GM18951 (cell line): ENCODE results near the gene TTC3.

Source experiments
- POLR2A ChIP-seq: IDR thresholded peaks from 4 replicates; pipeline ENCODE4 v1.6.1; 2011; ENCODE audit warnings: mild to moderate bottlenecking; ENCODE audit not compliant: insufficient read length, insufficient read depth; ENCODE audit errors: extremely low read depth
- in situ Hi-C: fragments of 300-500 bp; cut with MboI; formaldehyde crosslinking; loops from one replicate; pipeline ENCODE4 v1.12.0; 2022; ENCODE audit warnings: low sequenced_read_pairs, mixed read lengths, inconsistent platforms; ENCODE audit not compliant: unreplicated experiment

The TTC3 gene

DNA sequence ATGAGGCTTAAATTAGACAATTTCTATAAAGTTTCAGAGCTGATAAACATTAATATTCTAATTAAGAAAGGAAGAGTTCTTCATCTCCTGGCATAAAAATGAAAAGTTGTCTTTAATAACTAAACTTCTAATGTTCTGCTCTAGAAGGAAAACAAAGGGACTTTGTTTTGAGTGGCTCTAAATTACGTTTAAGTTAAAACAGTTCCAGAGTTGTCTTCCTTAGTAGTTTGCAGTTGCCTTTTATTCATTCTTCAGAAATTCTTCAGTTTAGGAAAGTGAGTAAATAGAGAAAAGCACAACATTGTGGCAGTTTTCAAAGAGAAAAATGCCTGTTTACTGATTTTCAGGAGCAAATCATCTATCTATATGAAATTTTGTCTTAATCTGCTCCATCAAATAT lies 86.9 kb downstream of the TTC3 start:
- TF ChIP-seq POLR2A, result no peak
- in situ Hi-C loops, result no loop called here

DNA sequence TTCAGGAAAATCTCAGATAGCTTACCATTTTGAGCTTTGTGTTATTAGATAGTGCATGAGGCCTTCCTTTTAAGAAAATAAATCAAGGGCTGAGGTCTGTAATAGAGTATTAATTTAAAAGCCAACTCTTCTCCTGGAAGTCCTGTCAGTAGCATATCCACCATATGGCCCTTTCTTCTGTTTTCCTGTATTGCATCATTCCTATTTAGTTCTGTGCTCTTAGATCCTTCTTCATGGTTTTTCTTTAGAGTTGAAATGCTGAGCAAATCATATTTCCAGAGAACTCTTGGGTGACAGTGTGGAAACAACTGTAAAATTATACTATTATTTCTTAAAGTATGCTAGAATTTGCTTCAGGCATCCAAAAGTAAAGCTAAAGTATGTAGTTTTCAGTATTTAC lies 91.7 kb downstream of the TTC3 start:
- in situ Hi-C loops, result no loop called here

DNA sequence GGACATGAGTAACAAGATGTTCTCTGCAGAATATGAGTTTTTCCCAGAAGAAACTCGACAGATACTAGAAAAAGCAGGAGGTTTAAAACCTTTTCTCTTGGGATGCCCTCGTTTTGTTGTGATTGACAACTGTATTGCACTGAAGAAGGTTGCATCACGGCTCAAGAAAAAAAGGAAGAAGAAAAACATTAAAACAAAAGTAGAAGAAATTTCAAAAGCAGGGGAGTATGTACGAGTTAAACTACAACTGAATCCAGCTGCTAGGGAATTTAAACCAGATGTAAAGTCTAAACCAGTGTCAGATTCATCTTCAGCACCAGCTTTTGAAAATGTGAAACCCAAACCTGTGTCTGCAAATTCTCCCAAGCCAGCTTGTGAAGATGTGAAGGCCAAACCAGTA lies 92.5 kb downstream of the TTC3 start:
- in situ Hi-C loops, result no loop called here
- no peak for TF ChIP-seq POLR2A

More for the DNA sequence above, 91.7 kb downstream of the TTC3 start:
- no peak for TF ChIP-seq POLR2A

DNA sequence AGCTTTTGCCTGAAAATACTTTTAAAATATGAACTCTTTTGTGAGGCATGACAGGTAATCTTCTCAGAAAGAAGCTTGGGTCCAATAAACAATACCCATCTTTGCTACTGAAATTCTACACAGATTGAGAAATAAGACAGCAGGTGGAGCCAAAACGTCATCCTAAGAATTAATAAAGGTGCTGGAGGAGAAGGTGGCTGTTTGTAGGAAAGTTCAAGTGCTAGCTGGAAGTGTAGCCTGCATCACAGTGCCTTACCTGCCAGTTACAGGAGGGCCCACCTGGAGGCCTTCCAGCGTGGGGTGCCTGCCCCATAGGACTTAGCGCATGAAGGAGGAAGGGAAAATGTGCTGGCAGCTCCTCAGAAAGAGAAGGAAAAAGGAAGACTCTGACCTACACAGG lies 93.7 kb downstream of the TTC3 start:
- in situ Hi-C loops, result no loop called here
- no peak for TF ChIP-seq POLR2A

DNA sequence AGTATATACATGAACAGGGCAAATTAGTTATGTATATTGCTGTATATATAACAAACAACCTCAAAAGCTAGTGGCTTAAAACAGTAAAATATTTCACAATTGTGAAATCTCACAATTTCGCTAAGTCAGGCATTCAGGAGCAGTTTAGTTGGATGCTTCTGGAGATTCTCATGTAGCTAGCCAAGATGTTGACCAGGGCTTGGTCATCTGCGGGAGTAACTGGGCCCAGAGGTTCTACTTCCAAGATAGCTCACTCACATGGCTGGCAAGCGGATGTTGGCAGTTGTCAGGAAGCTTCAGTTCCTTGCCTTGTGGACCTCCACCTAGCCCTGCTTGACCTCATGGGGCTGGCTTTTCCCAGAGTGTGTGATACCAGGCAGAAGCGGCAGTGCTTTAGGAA lies 95.6 kb downstream of the TTC3 start:
- TF ChIP-seq POLR2A, result no peak
- in situ Hi-C loops, result no loop called here

DNA sequence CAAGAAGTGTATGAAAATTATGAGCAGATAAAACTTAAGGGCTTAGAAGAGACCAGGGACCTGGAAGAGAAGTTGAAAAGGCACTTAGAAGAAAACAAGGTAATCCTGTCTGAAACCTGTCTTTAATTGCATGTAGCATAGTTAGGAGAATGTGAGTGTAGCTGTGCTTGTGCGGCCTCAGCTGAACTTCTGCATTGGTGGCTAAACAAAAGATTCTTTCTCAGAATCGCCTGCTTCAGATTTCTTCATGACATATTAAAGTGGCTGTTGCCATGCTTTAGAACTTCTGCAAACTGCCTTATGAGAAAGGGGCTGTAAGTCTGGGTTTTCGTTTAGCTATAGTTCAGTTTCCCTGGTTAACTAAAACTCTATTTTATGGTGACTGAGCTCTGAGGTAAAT lies 99.6 kb downstream of the TTC3 start:
- no peak for TF ChIP-seq POLR2A
- in situ Hi-C loops, result no loop called here

DNA sequence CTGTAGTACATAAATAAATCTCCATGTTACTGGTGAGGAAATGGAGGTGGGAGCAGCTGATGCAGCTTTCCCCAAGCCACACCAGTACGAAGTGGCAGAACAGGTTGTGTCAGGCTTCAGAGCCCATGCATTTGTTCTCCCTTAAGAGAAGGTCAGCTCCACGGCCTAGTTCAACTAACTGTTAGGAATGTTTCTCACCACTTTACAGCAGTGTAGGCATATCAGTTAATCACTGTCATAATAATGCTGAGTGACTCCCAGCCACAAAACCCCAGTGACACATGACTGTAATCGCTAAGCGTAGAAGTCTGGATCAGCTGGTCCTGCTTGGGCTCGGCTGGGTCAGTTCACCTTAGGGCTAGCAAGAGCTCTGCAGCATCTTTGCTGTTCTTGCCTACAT lies 103.7 kb downstream of the TTC3 start:
- in situ Hi-C loops, result no loop called here
- no peak for TF ChIP-seq POLR2A

DNA sequence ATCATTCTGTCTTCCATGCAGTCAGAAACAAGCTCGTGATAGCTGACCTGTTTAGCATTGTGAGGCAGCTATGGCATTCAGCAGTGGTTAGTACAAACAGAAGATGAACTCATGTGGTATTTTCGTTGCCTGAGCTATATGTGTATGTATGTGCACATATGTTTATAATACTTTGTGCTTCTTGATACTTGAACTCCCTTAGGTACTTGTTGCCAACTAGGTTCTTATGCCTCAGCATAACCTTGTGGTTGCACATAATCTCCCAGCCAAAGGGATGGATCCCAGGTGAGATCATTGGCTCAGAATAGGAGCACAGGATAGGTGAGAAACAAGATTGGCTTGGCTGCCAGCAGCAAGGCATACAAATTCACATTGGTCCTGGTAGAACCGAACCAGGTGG lies 108.0 kb downstream of the TTC3 start:
- TF ChIP-seq POLR2A, result no peak
- in situ Hi-C loops, result no loop called here

DNA sequence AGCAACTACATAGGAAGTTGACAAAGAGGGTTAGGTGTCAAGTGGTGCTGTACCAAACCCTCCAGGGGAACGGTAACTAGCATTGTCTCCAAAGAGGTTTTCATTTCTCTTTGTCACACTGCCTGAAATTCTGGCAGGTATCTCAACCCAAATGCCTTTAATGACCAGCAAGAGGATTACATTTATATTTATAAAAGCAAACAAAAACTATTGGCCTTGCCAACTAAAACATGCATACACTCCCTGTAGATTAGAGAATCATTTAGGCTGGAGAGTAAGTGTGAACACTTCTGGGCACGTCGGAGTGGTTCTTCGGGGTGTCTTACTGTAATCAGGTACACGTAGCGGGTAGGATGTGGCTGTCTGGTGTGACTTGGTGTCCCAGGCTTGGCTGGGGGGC lies 109.2 kb downstream of the TTC3 start:
- in situ Hi-C loops, result no loop called here
- no peak for TF ChIP-seq POLR2A

DNA sequence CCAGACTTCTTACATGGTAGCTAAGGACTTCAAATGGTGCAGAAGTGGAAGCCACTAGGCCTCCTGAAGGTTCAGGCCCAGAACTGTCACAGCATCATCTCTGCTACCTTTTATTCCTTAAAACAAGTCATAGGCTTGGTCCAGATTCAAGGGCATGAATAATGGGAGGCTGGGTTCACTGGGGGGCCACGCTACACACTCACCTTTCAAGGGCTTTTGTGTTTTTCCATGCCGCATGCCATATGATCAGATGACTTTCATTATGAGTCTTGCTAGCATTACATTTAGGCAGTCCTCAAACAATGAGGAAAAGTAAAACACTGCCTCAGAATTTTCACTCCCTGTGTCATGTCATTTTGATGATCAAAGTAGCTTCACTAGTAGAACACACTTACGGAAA lies 110.7 kb downstream of the TTC3 start:
- in situ Hi-C loops, result no loop called here
- TF ChIP-seq POLR2A, result no peak

DNA sequence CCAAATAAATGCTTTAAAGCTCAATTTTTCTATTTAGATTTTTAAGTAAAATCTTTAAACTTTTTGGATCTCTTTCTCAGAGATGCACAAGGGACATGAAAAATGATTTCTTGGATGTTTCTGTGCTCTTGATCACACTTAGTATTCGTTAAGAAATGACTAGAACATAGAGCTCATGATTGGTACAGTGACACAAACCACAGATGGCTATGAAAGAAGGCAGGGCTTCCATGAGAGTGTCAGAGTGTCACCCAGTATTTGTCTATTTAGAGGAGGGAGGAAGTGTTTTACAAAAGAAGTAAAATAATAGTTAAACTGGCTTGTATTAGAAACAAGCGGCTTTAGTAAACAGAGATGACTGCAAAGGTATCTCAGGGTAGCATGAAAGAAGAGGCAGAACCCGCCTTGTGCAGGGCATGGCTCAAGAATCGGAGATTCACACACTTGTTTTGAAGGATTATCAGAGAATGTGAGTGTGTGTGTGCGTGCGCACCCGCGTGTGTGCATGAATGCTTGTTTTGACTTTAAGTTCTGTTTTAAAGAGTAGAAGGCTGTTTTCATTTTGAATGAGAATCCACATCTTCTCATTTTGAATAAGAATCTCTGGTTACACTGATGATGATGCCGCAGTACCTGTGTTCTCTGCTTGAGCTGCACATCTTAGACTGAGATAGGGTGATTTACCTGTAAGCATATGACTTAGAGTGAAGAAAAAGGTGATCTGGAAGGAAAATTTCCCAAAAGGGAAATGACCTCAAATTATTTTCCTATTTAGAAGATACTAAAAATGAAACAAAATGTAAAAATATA lies 111.9 kb downstream of the TTC3 start:
- no peak for TF ChIP-seq POLR2A
- in situ Hi-C loops, result no loop called here

DNA sequence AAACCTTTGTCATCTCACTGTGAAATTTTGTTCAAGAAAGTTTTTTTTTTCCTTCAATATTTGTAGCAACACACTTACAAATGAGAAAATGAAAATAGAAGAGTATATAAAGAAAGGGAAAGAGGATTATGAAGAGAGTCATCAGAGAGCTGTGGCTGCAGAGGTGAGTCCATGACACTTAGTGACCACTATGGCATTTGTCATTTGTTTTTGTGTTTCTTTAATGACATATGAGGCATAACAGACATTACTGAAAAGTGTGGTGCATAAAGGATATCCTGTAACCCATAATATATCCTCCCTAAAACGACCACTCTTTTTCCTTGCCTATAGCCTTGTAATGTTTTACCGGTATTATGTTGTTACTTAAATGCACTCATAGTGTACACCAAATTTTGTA lies 113.9 kb downstream of the TTC3 start:
- no peak for TF ChIP-seq POLR2A
- in situ Hi-C loops, result no loop called here

DNA sequence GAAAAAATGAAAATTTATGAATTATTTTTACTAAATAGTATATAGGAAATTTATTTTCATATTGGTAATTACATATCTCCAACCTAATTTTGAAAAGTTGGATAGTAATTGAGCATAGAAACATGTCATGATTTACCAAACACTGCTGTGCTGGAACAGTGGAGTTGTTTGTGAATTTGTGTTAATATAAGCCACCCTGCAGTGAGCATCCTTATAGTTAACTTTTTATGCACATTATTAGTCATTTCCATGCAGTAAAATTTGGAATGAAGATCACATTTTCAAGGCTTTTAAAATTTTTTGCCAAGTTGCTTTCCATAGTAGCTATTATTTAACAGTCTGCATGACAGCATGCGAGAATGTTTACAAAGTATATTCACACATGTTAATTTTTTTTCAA lies 115.8 kb downstream of the TTC3 start:
- no peak for TF ChIP-seq POLR2A
- in situ Hi-C loops, result no loop called here

DNA sequence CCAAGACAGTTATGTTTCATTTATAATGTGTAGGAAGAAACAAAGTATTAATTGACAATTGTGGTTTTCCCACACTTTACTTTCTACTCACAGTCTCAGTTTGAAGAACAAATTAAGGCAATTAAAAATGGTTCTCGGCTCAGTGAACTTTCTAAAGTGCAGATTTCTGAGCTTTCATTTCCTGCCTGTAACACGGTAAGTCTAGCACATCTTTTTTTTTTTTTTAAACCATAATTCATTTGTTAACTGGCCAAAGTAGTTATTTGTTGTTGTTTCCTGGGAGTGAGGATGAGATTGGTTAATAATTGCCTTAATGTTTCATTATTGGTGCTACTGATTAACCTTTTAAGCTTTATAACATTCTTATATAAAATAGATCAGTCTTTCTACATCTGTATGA lies 119.0 kb downstream of the TTC3 start:
- no peak for TF ChIP-seq POLR2A
- in situ Hi-C loops, result no loop called here

DNA sequence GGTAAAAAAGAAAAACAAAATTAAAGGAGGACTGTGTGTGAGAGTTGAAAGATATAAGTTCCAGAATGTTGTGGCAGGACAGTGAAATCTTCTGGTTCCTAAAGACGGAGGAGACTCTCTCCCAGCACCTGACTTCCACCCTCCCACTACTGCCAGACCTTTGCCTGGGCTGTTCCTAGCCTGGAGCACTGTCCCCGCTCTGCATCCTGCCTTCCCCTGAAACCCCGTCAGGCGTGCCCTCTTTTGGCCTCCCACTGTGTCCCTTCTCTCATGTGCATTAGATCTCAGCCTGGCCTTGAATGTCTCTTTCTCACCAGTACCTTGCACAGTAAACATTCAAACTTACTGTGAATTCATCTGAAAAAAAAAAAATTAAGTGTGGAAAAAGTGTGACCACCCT lies 120.0 kb downstream of the TTC3 start:
- in situ Hi-C loops, result no loop called here
- no peak for TF ChIP-seq POLR2A

DNA sequence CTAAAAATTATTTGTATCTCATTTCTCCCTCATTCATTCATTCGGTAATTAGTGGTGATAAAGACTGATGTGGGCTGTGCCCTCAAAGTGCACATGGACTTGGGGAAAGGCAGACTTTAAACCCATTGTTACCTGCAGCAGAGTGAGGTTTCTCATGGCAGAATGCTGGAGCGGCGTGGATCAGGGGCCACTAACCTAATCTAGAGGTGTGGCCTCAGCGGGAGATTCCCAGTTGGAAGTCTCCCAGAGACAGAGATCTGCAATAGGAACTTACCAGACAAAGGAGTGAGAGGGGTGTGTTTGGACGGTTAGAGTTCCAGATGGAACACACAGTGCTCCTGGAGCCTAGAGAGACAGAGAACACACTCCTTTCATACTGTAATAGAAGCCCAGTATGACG lies 120.6 kb downstream of the TTC3 start:
- in situ Hi-C loops, result no loop called here
- no peak for TF ChIP-seq POLR2A
